ENCODE results near the gene ASPDH.

- TF ChIP-seq POLR2A (IDR thresholded peaks at IDR 0.05; ENCODE audit: low read depth, low read length) (no peak), POLR2AphosphoS5 (IDR thresholded peaks at IDR 0.05; ENCODE audit: low read depth, low read length) (no peak), TAF1 (IDR thresholded peaks at IDR 0.05; ENCODE audit: borderline replicate concordance, low read depth, low read length) (no peak)
Measured at GRCh38 chr19:50464348-50464747, 49.4 kb downstream of the ASPDH start.
